Measurements from ENCODE around the gene SEH1L. TPM values are rescaled to one million over a fixed set of nuclear protein-coding genes. Genes with fewer than 3 reads are reported as not detected.

The SEH1L gene, protein sequence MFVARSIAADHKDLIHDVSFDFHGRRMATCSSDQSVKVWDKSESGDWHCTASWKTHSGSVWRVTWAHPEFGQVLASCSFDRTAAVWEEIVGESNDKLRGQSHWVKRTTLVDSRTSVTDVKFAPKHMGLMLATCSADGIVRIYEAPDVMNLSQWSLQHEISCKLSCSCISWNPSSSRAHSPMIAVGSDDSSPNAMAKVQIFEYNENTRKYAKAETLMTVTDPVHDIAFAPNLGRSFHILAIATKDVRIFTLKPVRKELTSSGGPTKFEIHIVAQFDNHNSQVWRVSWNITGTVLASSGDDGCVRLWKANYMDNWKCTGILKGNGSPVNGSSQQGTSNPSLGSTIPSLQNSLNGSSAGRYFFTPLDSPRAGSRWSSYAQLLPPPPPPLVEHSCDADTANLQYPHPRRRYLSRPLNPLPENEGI
- 48.8 and 60.1 TPM in 2 replicates for total RNA-seq

DNA sequence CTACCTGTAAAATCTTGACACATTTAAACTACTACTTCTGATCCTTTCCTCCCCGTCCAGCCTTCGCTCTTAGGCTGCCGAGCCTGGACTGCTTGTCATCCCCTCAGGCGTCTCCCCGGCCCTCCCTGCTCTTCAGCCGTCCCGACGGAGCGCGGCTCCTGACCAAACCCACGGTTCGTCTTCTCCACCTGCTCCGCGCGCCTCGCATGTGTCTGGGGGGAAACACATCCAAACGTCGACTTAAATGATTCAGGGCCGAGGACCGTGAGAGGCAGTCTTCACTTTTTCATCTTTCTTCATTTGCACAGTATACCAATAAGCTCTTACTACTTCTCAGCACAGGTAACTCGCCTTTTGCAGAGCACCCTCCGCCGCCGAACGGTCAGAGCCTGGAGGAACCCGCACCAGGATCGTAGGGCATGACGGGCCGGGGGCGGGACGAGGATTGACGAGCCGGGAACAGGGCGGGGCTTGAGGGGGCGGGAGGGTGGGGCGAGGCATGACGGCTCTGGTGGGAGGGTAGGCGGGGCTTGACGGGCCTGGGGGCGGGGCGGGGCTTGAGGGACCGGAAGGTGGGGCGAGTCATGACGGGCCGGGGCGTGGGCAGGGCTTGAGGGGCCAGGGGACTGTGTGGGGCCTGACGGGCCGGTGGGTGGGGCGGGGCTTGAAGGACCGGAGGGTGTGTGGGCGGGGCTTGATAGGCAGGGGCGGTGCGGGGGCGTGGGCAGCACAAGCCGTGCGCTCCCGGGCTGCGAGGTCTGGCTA, at the start of gene SEH1L:
SEH1L (plus strand) TSS at position 727 of the 765 bp plus-strand sequence. CDS start 111 bp downstream, outside the sequence.

DNA sequence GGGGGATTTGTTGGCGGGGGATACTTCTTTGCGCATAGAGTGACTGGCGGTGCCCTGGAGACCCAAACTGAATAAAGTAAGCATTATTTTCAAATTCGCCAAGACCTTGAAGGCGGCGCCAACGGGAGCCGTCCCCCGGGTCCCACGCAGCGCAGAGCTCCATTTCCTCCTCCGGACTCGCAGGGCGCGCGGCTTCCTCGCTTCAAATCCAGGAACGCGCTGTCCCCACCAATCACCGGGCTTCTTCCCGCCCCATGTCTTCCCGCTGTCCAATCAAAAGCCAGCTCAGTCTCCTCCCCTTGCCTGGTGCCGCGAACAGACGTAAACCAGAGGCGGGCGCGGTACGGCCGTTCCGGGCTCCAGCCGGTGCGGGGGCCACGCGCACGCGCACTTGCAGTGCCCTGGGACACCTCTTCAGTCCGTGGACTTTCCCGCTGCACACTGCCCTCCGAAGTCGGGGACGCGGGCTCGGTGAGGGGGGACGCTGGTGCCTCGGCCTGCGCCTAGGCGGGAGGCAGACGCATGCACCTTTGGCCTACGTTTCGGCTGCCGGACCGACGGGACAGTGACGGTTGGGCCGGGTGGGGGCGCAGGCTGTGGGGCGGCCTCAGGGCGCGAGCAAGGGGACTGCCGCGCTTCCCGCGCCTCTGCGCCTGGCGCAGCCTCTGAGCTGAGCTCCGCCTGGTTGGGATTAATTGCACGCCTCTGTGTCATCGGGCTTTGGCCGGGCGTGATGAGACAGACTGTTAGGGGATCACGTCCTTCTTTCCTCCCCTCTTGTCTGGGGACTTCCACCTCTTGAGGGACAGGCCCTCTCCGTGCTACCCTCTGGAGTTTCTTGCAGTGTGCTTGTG, 43.4 kb downstream of the SEH1L start, which contains the start of gene CEP192:
CEP192 (plus strand) TSS at position 396 of the 854 bp plus-strand sequence. CDS start 8,063 bp downstream, outside the sequence.

Other genes with a start within 250 kb of the SEH1L start
- 14.3 and 14.9 TPM in 2 replicates for gene CEP76, start 245.3 kb upstream of the SEH1L start, total RNA-seq
- 82.2 and 85.1 TPM in 2 replicates for gene PSMG2, start 245.0 kb upstream of the SEH1L start, total RNA-seq
- gene PTPN2, start 63.8 kb upstream of the SEH1L start, total RNA-seq, result 16.6 and 20.5 TPM in 2 replicates
- gene CEP192, start 43.4 kb downstream of the SEH1L start, total RNA-seq, result 24.4 and 28.1 TPM in 2 replicates